Renal cortical epithelial cell (primary cell): Measurements from ENCODE around the gene PRDX5. TPM values are rescaled to one million over a fixed set of nuclear protein-coding genes. Genes with fewer than 3 reads are reported as not detected.

Source experiments
- DNase-seq: peaks from one replicate; pipeline ENCODE4 v3.0.0-alpha.2; 2011; ENCODE audit warnings: low read depth
- total RNA-seq: library from RNA; depleted of rRNA; stranded (reverse); fragments of >200 nt; gene quantifications from 2 replicates; pipeline ENCODE4 v1.2.3, GENCODE V29; 2014

Gene PRDX5
- total RNA-seq, 1 donor from 2014 or later: 209 TPM

DNA sequence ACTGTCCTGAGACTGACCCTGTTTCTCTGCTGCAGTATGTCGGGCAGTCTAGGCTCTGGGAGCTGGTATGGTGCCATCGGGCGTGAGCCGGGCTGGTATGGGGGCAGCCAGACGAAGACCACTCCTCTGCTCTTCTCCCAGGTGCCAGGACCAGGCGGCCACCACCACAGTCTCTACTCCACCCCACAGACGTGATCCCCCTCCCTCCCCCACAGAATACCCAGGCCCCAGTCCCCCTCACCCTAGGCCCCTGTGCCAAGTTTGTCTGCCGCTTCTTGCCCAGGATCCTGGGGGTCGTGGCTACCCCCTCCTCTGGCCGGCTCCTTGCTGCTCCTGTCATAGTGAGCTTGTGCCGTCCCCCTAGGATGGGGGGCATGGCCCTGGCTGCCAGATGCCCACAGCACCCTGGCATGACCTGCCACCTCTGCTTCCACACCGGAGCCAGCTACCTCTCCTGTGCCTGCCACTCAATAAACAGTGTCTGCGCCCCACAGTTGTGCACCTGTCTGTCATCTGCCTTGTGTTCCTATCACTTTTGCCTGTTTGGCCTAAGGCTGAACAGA is 28.8 kb upstream of the PRDX5 start:
- no peak for DNase-seq

DNA sequence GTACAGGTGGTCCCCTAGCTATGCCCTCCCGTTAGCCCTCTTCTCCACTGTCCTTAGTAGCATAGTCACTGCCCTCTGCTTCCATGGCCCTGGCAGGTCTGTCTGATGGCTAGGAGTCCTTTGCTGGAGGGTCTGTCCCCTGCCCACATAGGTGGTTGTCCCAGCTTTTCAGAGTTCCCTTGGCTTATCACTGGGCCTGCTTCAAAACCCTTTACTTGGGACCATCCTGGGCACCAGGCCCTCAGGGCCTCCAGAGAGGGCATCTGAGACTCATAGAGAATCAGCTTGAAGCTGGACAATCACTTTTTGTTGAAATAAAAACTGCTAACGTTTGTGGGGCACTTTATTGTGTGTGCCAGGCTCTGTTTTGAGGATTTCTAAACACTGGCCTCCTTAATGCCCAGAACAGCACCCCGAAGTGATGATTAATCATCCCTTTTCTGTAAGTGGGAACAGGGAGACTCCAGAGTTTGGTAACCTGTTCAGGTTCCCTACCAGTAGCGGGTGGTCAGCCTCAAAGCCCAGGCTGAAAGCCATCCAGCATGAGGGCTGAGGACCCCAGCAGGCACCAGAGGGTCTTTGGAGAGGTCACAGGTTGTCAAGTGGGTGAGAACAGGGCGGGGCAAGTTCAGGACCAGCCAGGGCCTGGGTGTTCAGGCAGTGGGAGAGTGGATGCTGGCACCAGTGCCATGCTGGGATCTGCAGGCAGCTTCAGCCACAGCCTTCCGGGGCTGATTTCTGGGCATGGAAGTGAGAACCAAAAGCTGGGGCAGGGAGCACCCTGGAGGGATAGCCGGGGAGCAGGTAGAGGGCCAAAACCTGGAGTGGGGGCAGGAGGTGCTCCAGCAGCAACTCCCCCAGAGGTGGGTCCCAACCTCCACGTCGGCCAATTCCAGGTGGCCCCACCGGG is 27.3 kb upstream of the PRDX5 start:
- DNase-seq: no peak

DNA sequence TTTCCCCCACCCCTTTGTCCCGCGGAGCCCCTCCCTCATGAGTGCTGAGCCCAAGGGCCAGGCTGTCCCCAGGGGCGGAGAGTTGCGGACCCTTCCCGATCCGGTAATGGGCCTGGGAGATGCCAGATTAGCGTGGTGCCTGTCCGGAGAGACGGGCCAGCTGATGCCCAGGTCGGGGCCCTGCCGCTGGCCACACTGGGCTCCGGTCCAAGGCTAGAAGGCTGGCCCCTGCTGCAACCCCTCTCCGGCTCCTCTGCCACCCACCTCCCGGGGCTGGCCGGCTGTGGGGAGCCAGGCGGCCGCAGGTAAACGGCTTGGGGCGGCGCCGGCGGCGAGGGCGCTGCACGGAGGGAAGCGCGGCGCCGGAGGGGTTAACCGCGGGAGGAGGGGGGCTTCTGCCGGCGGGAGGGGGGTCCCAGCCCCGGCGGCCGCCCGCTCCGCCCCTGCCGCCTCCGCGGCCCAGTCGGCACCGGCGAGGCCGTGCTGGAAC is 26.6 kb upstream of the PRDX5 start, which contains the start of gene KCNK4:
KCNK4 (plus strand) TSS at position 41 of the 490 bp plus-strand sequence. CDS start 1,717 bp downstream, outside the sequence.
- no peak for DNase-seq

DNA sequence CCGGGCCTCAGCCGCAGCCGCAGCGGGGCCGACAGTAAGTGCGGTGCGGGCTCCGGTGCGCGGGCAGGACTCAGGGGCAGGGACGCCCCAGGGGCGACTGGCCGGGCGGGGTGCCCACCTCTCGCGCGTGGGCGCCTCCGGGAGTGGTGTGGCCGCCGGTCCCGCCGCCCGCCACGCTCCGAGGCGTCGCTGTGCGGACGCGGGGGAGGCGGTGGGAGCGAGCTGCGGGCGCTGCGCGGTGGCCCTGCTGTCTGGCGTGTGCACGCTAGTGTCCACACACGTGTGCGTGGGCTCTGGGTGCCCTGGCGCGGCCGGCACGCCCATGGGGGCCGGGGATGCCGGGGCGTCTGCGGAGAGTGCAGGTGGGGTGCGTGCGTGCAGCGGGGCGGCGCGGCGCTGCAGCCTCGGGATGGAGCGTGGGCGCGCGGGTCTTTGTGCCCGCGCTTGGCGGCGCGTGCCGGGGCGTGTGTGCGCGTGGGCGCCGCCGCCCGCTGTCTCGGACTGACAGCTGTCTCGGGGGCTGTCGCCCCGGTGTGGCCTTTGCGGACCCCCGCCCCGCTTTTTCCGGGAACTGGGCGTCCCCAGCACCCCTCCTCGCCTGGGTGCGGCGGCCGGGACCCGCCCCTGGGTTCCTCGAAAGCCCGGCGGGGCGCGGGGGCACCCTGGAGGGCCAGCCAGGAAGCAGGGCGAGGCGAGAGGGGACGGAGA is 26.0 kb upstream of the PRDX5 start:
- DNase-seq: no peak

DNA sequence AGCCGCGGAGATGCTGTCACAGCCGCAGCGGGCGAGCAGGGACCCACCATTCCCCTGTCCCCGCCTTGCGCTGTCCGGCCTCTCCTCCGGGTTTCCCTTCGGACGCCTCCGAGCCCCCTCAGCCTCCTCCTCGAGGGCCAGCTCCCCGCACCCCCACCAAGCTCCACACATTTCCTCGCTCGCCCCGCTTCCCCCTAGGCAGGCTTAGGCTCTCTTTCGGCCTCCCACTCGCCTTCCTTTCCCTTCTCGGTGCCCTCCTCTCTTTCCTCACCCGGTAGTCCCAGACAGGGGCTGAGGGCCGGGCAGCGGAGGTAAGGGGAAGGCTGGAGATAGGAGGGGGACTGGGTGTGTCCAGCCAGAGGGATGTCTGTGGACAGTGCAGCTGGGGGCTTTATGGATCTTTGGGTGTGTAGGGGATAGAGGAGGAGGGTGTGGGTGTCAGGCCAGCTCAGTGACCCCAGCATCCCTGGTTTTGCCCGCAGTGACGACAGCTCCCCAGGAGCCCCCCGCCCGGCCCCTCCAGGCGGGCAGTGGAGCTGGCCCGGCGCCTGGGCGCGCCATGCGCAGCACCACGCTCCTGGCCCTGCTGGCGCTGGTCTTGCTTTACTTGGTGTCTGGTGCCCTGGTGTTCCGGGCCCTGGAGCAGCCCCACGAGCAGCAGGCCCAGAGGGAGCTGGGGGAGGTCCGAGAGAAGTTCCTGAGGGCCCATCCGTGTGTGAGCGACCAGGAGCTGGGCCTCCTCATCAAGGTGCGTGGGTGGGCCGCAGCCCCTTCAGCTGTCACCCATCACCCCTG is 25.3 kb upstream of the PRDX5 start:
- no peak for DNase-seq

DNA sequence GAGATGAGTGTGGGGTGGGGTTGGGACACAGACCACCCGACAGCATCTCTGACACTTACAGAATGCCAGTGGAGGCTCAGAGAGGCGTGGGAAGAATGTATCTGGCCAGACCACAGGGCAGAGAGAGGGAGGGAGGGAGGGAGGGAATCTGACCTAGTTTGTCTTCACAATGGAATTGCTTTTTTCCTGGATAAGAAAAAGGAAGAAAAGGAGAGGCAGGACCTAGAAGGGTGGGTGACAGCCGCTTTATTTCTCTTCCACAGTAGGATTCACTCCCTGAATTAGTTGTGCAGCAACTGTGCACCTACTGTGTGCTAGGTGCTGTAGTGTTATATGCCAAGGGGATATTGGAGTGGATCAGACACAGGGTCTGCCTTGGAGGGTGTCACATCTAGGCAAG is 23.1 kb upstream of the PRDX5 start:
- peak; percentile 33 for DNase-seq

DNA sequence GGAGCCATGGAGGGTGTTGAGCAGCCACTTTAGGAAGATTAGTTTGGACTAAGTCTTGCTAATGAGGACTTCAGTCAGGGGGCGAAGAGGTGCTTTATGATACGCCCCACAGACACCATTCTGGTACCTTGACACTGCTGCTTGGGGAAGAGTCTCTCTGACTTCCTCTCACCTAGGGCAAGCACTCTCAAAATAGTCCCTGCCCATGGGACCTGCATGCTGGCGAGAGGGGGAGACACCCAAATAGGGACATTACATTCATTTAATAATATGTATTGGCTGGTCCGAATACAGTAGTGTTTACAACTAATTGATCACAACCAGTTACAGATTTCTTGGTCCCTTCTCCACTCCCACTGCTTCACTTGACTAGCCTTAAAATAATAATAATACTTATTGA is 22.2 kb upstream of the PRDX5 start:
- no peak for DNase-seq

DNA sequence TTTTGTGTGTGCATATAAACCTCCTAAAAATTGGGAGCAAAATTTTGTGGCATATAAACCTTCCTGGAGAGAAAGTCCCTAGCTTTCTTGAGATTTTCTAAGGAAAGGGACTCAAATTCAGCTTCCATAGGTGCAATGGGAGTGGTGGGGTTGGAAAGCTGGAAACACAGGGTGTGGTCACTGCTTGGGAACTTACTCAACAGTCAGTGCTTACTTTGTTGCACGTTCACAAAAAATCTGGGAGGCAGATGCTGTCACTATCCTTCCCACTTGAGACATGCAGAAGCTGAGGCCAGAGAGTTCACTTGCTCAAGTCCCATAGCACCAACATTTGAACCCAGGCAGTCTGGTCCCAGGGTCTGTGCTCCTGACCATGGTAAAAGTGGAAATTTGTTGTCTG is 21.7 kb upstream of the PRDX5 start:
- DNase-seq: no peak

DNA sequence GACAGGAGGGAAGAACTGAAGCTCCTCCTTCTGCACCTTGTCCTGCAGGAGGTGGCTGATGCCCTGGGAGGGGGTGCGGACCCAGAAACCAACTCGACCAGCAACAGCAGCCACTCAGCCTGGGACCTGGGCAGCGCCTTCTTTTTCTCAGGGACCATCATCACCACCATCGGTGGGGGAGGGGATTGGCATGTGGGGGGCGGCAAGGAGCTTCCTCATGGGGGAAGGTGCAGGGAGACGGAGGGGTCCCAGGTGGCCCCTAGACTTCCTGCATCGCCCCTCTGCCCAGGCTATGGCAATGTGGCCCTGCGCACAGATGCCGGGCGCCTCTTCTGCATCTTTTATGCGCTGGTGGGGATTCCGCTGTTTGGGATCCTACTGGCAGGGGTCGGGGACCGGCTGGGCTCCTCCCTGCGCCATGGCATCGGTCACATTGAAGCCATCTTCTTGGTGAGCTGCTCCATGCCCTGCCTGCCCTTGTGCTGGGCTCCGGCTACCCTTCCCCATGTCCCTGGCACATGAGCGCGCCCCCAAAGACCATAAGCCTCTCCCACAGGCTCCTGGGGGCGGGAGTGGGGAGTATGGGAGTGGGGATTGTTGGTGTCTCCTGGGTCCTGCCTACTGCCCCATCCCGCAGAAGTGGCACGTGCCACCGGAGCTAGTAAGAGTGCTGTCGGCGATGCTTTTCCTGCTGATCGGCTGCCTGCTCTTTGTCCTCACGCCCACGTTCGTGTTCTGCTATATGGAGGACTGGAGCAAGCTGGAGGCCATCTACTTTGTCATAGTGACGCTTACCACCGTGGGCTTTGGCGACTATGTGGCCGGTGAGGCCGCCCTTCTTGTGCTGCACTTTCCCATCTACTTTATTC is 20.9 kb upstream of the PRDX5 start:
- DNase-seq: no peak

DNA sequence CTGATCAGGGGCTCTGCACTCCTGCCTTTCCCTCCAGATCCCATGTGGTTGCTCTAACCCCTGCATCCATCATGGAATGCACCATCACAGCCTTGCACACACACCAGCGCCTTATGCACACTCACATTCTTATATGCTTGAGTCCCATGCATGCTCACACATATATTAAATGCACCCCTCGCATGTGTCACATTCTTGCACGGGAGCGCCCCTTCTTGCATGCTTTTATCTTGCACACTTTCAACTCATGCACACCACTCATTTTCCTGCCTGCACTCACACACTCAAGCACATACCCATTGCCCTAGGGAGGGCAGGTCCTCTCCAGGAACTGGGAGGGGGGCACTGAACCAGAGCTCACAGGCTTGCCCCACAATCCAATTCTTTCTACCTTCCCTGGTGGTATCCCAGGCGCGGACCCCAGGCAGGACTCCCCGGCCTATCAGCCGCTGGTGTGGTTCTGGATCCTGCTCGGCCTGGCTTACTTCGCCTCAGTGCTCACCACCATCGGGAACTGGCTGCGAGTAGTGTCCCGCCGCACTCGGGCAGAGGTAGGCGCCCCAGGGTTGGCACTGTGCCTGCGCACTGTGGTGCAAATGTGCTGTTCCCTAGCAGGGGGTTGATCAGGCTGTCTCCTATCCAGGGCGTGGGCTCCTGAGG is 20.1 kb upstream of the PRDX5 start:
- DNase-seq: peak; percentile 45

DNA sequence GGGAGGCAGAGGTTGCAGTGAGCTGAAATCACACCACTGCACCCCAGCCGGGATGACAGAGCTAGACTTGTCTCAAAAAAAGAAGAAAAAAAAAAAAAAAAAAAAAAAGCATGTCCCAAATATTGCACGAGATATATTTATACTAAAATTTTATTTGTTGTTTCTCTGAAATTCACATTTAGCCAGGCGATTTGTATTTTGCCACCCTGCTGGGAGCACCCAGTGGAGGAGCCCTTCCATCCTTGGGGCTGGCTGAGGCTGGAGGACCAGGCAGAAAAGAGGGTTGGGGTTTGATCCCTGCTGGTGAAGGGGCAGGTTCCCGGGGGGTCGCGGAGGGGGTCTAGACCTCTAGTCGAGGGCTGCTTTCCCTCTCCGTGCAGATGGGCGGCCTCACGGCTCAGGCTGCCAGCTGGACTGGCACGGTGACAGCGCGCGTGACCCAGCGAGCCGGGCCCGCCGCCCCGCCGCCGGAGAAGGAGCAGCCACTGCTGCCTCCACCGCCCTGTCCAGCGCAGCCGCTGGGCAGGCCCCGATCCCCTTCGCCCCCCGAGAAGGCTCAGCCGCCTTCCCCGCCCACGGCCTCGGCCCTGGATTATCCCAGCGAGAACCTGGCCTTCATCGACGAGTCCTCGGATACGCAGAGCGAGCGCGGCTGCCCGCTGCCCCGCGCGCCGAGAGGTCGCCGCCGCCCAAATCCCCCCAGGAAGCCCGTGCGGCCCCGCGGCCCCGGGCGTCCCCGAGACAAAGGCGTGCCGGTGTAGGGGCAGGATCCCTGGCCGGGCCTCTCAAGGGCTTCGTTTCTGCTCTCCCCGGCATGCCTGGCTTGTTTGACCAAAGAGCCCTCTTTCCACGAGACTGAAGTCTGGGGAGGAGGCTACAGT is 18.7 kb upstream of the PRDX5 start:
- DNase-seq: no peak

DNA sequence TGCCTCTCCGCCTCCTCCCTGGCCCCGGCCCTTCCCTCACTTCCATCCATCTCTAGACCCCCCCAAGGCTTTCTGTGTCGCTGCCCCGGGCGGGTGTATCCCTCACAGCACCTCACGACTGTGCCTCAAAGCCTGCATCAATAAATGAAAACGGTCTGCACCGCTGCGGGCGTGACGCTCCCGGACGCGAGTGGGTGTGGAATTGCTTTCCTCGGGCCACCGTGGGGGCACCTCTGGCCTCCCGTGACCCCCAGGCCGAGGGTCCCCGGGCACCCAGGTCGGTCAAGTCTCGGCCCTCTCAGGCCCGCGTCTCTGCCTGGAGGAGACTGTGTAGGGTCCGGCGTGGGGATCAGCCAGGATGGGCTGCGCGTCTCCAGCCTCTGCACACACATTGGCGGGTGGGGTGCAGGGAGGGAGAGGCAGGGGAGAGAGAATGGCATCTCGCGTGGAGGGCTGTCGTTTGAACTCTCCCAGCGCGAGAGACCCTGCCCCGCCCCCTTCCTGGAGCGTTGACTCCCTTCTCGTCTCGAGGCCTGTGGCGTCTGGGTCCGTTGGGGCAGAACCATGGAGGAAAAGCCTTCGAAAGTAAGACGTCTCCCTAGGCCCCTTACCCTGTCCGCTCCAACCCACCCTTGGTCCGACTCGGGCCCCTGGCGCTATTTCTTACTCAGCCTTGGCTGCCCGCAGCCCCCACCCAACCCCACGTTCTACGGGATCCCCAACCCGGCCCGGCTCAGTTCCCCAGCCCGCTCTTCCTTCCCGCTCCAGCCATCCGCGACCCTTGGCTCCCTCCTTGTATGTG is 17.9 kb upstream of the PRDX5 start, which contains the start of gene CATSPERZ:
CATSPERZ (plus strand) TSS at position 512 of the 802 bp plus-strand sequence; CDS start at position 565, 53 bp downstream.
- no peak for DNase-seq

DNA sequence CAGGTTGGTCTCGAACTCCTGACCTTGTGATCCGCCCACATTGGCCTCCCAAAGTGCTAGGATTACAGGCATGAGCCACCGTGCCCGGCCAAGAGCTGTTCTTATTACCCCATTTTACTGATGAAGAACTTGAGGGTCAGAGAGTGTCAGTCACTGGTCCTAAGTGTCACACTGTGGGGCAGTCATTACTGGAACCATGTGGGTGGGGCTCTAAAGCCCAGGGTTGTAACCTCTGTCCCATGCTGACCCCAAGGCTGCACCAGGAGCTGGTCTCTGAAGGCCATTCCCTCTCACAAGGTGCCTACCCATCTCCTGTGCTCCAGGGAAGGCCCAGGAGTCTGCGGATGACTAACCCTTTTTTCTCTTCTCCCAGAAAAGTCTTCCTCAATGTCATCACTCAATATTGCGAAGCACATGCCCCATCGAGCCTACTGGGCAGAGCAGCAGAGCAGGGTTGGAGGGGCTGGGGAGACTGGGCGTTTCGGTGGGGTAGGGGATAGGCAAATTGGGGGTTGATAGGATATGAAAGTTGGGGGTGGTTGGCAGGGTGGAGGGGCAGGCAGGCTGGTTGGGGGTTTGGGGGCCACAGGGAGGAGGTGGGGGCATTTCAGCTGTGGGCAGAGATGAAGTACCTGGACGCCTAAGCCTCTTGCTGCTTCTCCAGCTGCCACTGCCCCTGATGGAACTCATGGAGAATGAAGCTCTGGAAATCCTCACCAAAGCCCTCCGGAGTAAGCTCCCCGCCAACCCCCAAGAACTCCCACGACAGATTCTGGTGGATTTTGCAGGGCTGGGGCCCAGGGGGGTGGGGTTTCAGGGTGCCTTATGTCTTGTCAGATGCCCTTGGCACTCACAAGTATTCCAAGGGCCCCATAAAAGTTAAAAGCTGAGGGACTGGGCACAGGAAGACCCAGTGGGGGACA is 14.6 kb upstream of the PRDX5 start:
- no peak for DNase-seq

DNA sequence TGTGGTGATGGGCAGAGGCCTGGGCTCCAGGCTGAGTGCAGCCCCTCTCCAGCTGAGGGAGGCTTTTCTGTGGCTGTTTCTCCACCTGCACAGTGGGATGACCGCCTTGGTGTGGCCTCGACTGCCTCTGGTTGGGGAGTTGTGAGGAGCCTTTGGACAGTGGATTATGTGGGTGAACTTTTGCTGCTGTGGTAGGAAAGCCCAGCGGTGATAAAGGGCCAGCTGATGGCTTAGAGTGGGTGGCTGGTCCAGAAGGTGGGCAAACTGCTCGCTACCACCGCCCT is 13.9 kb upstream of the PRDX5 start:
- no peak for DNase-seq

DNA sequence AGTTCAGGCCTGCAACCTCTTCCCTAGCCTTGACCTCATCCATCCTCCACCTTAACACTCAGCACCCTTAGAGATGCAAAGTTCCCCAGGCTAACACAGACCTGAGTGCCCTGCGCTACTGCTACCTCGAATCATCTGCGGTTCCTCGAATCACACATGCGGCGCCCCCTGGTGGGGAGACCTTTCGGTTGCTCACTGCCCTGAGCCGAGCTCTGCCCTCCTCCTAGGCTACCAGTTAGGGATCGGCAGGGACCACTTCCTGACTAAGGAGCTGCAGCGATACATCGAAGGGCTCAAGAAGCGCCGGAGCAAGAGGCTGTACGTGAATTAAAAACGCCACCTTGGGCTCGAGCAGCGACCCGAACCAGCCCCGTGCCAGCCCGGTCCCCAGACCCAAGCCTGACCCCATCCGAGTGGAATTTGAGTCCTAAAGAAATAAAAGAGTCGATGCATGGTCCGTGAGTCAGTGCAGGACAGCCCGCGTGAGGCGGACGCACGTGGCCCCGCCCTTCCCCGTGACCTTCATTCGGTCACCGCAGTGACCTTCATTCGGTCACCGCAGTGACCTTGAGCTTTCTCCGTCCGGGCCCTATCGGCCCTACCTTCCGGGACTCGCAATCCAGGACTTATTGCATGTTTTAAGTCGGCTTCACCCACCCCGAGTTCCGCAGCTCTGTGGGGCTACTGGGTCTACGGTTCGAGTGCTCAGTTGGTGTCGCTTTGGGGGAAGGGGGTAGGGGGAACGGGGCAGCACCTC is 13.4 kb upstream of the PRDX5 start:
- peak; percentile 82 for DNase-seq

DNA sequence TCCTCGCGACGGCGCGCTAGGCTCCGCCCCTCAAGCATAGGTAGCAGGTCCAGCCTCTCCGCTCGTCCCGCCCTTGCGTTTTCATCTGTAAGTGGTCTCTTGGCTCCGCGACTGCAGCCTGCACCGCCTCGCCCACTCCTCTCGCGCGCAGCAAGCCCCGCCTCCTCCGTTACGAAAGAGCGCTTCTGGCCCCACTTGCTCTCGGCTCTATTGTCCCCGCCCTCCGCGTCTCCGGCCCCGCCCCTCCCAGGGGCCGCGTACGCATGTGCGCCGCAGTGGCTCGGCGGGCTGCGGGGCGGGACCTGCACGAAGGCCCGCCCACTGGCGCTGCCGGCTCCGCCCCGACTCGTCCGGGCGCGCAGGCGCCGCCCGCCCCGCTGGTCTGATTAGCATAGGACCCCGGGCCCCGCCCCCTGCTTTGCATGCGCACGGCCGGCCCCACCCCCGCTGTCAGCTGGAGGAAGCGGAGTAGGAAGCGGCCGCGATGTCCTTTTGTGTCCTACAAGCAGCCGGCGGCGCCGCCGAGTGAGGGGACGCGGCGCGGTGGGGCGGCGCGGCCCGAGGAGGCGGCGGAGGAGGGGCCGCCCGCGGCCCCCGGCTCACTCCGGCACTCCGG is 12.7 kb upstream of the PRDX5 start, which contains the start of gene ESRRA:
ESRRA (plus strand) TSS at position 450 of the 616 bp plus-strand sequence. CDS start 1,656 bp downstream, outside the sequence.
- peak; percentile 93 for DNase-seq
